Measurements from ENCODE around the gene SSRP1.

SSRP1 gene

GRCh38 chr11:57313788-57314135 lies 21.9 kb downstream of the SSRP1 start:
- DNase-seq, result no peak

- no peak for DNase-seq
Observed at GRCh38 chr11:57313071-57313787, 22.5 kb downstream of the SSRP1 start.

GRCh38 chr11:57312511-57313021 lies 23.1 kb downstream of the SSRP1 start:
- no peak for DNase-seq

GRCh38 chr11:57311109-57311936 lies 24.4 kb downstream of the SSRP1 start:
- DNase-seq, result peak; percentile 50

- DNase-seq, result peak; percentile 37
Observed at GRCh38 chr11:57310630-57311086, 25.0 kb downstream of the SSRP1 start.

- DNase-seq, result no peak
Observed at GRCh38 chr11:57310091-57310490, 25.6 kb downstream of the SSRP1 start.

- no peak for DNase-seq
Observed at GRCh38 chr11:57309106-57310059, 26.3 kb downstream of the SSRP1 start.

GRCh38 chr11:57308426-57309060 lies 27.1 kb downstream of the SSRP1 start:
- no peak for DNase-seq

- DNase-seq, result no peak
Observed at GRCh38 chr11:57307666-57308270, 27.9 kb downstream of the SSRP1 start.

GRCh38 chr11:57306940-57307565 lies 28.6 kb downstream of the SSRP1 start:
- no peak for DNase-seq

- DNase-seq, result no peak
Observed at GRCh38 chr11:57306161-57306876, 29.4 kb downstream of the SSRP1 start.

- DNase-seq, result no peak
Observed at GRCh38 chr11:57305523-57305922, 30.2 kb downstream of the SSRP1 start.

- no peak for DNase-seq
Observed at GRCh38 chr11:57303990-57304579, 31.6 kb downstream of the SSRP1 start.

GRCh38 chr11:57303280-57303989 lies 32.3 kb downstream of the SSRP1 start:
- DNase-seq, result no peak

- no peak for DNase-seq
Observed at GRCh38 chr11:57302489-57302888, 33.2 kb downstream of the SSRP1 start.

- no peak for DNase-seq
Observed at GRCh38 chr11:57301711-57302423, 33.8 kb downstream of the SSRP1 start.

GRCh38 chr11:57300785-57301184 lies 34.9 kb downstream of the SSRP1 start:
- DNase-seq, result no peak

GRCh38 chr11:57299150-57299737 lies 36.4 kb downstream of the SSRP1 start:
- DNase-seq, result no peak

- no peak for DNase-seq
Observed at GRCh38 chr11:57297221-57297620, 38.5 kb downstream of the SSRP1 start.
